HepG2 (cell line): Measurements from ENCODE around the gene YY1AP1. TPM values are rescaled to one million over a fixed set of nuclear protein-coding genes. Genes with fewer than 3 reads are reported as not detected.
"Not testable (repeated sequence)": the region's sequence is repeated elsewhere in the genome, so short reads cannot be mapped to it uniquely, and the experiment has no call there.

Experiments used
- ATAC-seq: fragments of 200-7000 bp; cut with Tn5 transposase; 3 replicates; pipeline ENCODE4 v1.9.1; 2020; ENCODE audit warnings: mild to moderate bottlenecking, moderate library complexity
- BruUV-seq: library from RNA; stranded (reverse); fragments of 400-500 nt; replicated peaks from 2 replicates; lab custom pipeline; 2021; lab: Mats Ljungman, UMichigan
- CTCF ChIA-PET: fragments of 300-600 bp; formaldehyde crosslinking; extraction: SDS; loops from one replicate; lab custom pipeline; 2021; ENCODE audit warnings: low total read pairs, inconsistent platforms, low intra/inter-chr PET ratio; lab: Yijun Ruan, JAX
- POLR2A ChIA-PET: fragments of 350-600 bp; sonication (Branson Sonifier 250); formaldehyde crosslinking; loops from one replicate; lab custom pipeline; 2020; ENCODE audit warnings: antibody characterized with exemption, inconsistent platforms; lab: Yijun Ruan, JAX
- DNase-seq: peaks from one replicate; pipeline ENCODE4 v3.0.0-alpha.2; 2015; ENCODE audit warnings: low spot score
- FAIRE-seq: peaks from 3 replicates; lab custom pipeline; 2011; peaks lifted over from hg19 to GRCh38; lab: Jason Lieb, UNC
- H2AFZ ChIP-seq: one replicate; pipeline ENCODE4 v1.6.1; 2011; ENCODE audit warnings: low read length, inconsistent platforms
- H3K27ac ChIP-seq: fragments of 300-600 bp; 3 replicates; pipeline ENCODE4 v1.8.0; 2011; ENCODE audit warnings: mixed run types, mild to moderate bottlenecking, mixed read lengths, low read length, inconsistent platforms; ENCODE audit not compliant: insufficient read depth; ENCODE audit errors: extremely low read length
- H3K27me3 ChIP-seq, 2 experiments: fragments of 200-600 bp in 1 of 2; 2 replicates in 1 of 2; 3 replicates in 1 of 2; pipeline versions ENCODE4 v1.6.0 to v1.8.0; 2011; ENCODE audit warnings: low read length in 2 of 2, mild to moderate bottlenecking in 2 of 2, moderate library complexity in 2 of 2, inconsistent platforms in 1 of 2; ENCODE audit not compliant: insufficient read depth in 2 of 2, control insufficient read depth in 1 of 2
- H3K36me3 ChIP-seq, 2 experiments: fragments of 200-600 bp in 1 of 2; replicated peaks in 1 of 2; 2 replicates in 1 of 2; 3 replicates in 1 of 2; pipeline versions ENCODE4 v1.5.1 to v1.8.0; 2011; ENCODE audit warnings: low read length in 2 of 2, inconsistent platforms in 1 of 2; ENCODE audit not compliant: insufficient read depth in 2 of 2, control insufficient read depth in 1 of 2
- H3K4me1 ChIP-seq: 2 replicates; pipeline ENCODE4 v1.5.1; 2012; ENCODE audit warnings: low read length, inconsistent platforms; ENCODE audit not compliant: insufficient read depth
- H3K4me2 ChIP-seq: 2 replicates; pipeline ENCODE4 v1.6.0; 2011; ENCODE audit warnings: low read depth, low read length, inconsistent platforms
- H3K4me3 ChIP-seq, 3 experiments: fragments of 200-600 bp in 1 of 3; sonication (generic), shearing (Covaris generic) in 1 of 3; replicated peaks in 1 of 3; 2 replicates each; pipeline ENCODE4 v1.5.1; 2011 to 2016; ENCODE audit warnings: low read length in 3 of 3, inconsistent platforms in 2 of 3, low read depth in 2 of 3, mild to moderate bottlenecking in 2 of 3, control low read depth in 1 of 3, mixed read lengths in 1 of 3; ENCODE audit not compliant: insufficient read depth in 1 of 3
- H3K79me2 ChIP-seq: one replicate; pipeline ENCODE4 v1.6.1; 2011; ENCODE audit warnings: low read length, inconsistent platforms; ENCODE audit not compliant: insufficient read depth
- H3K9ac ChIP-seq: 2 replicates; pipeline ENCODE4 v1.6.0; 2011; ENCODE audit warnings: mild to moderate bottlenecking, low read depth, low read length, inconsistent platforms; ENCODE audit not compliant: insufficient read depth
- H3K9me3 ChIP-seq: 2 replicates; pipeline ENCODE4 v1.5.1; 2012; ENCODE audit warnings: mild to moderate bottlenecking, low read length
- H4K20me1 ChIP-seq: 2 replicates; pipeline ENCODE4 v1.6.0; 2011; ENCODE audit warnings: inconsistent platforms, mild to moderate bottlenecking, low read length, moderate library complexity; ENCODE audit not compliant: insufficient read depth
- AKAP8 ChIP-seq: sonication (generic); formaldehyde crosslinking; IDR thresholded peaks from 2 replicates; pipeline ENCODE4 v1.5.1; 2020; ENCODE audit warnings: mild to moderate bottlenecking, missing genetic modification reagents
- ARID4A ChIP-seq: sonication (generic); formaldehyde crosslinking; IDR thresholded peaks from 2 replicates; pipeline ENCODE4 v1.5.0; 2020; ENCODE audit warnings: mild to moderate bottlenecking, missing genetic modification reagents, borderline replicate concordance
- ARNT2 ChIP-seq: sonication (generic); formaldehyde crosslinking; IDR thresholded peaks from 2 replicates; pipeline ENCODE4 v1.8.0; 2022; ENCODE audit warnings: mild to moderate bottlenecking, low read depth, missing genetic modification reagents, moderate library complexity
- ATF7-NPFF ChIP-seq: sonication (generic); formaldehyde crosslinking; IDR thresholded peaks from 2 replicates; pipeline ENCODE4 v1.8.1; 2023; ENCODE audit warnings: mild to moderate bottlenecking, low read depth, missing genetic modification reagents, moderate library complexity
- FOXA3 ChIP-seq: IDR thresholded peaks from 2 replicates; pipeline ENCODE4 v1.6.1; 2016; ENCODE audit warnings: missing genetic modification reagents, missing compliant biosample characterization
- GZF1 ChIP-seq: sonication (generic); formaldehyde crosslinking; IDR thresholded peaks from 2 replicates; pipeline ENCODE4 v1.5.1; 2020; ENCODE audit warnings: mild to moderate bottlenecking, missing genetic modification reagents
- MXD1 ChIP-seq: sonication (generic); formaldehyde crosslinking; IDR thresholded peaks from 2 replicates; pipeline ENCODE4 v1.4.0; 2020; ENCODE audit warnings: mild to moderate bottlenecking, missing genetic modification reagents
- NPAS2 ChIP-seq: sonication (generic); formaldehyde crosslinking; IDR thresholded peaks from 2 replicates; pipeline ENCODE4 v1.8.0; 2022; ENCODE audit warnings: mild to moderate bottlenecking, missing genetic modification reagents, borderline replicate concordance
- POLR2AphosphoS5 ChIP-seq: IDR thresholded peaks from 2 replicates; pipeline ENCODE4 v1.6.1; 2012; ENCODE audit warnings: low read depth, low read length
- RAD21 ChIP-seq: fragments of 450-650 bp; formaldehyde crosslinking; IDR thresholded peaks from 2 replicates; pipeline ENCODE4 v1.5.0; 2020; ENCODE audit warnings: mild to moderate bottlenecking
- SMYD3 ChIP-seq: sonication (generic); formaldehyde crosslinking; IDR thresholded peaks from 2 replicates; pipeline ENCODE4 v1.8.1; 2023; ENCODE audit warnings: mild to moderate bottlenecking, missing genetic modification reagents
- SP4 ChIP-seq: sonication (generic); formaldehyde crosslinking; IDR thresholded peaks from 2 replicates; pipeline ENCODE4 v1.8.1; 2023; ENCODE audit warnings: mild to moderate bottlenecking, missing genetic modification reagents
- YEATS4 ChIP-seq: sonication (generic); formaldehyde crosslinking; IDR thresholded peaks from 2 replicates; pipeline ENCODE4 v1.4.0; 2020; ENCODE audit warnings: missing genetic modification reagents, borderline replicate concordance
- ZBTB49 ChIP-seq: sonication (generic); formaldehyde crosslinking; IDR thresholded peaks from 2 replicates; pipeline ENCODE4 v1.4.0; 2020; ENCODE audit warnings: missing genetic modification reagents, borderline replicate concordance
- ZNF350 ChIP-seq: sonication (generic); formaldehyde crosslinking; IDR thresholded peaks from 2 replicates; pipeline ENCODE4 v1.4.0; 2020; ENCODE audit warnings: mild to moderate bottlenecking, low read depth, missing genetic modification reagents, borderline replicate concordance
- ZNF83 ChIP-seq: sonication (generic); formaldehyde crosslinking; IDR thresholded peaks from 2 replicates; pipeline ENCODE4 v1.4.0; 2020; ENCODE audit warnings: missing genetic modification reagents, mild to moderate bottlenecking, borderline replicate concordance
- WGBS: methylation state at CpG from one replicate; pipeline ENCODE4 v1.1.6; 2017; ENCODE audit warnings: low lambda C conversion rate; 5-methylcytosine and 5-hydroxymethylcytosine counted together
- in situ Hi-C: cut with HindIII; loops from 2 replicates; pipeline ENCODE4 v1.10.0; 2017; ENCODE audit warnings: low pct_unique_long_range_greater_than_20kb; ENCODE audit not compliant: extremely low pct_ligation_motif_present
- intact Hi-C: fragments of 100-400 bp; cut with micrococcal nuclease; formaldehyde crosslinking; loops from one replicate; pipeline ENCODE4 v1.10.0; 2022; ENCODE audit not compliant: unreplicated experiment
- polyA plus RNA-seq, 8 experiments: library from polyadenylated mRNA; depleted of rRNA in 3 of 8; stranded (reverse) in 7 of 8; unstranded in 1 of 8; fragments of >200 nt; fragmentation: Illumina TruSeq in 4 of 8; extraction: Trizol in 4 of 8; gene quantifications; 2 replicates each; pipeline versions ENCODE4 v1.2.1 to v1.2.3, GENCODE V29; 2011 to 2016; ENCODE audit warnings: low read depth in 4 of 8, missing spikeins in 1 of 8, mixed read lengths in 1 of 8; ENCODE audit not compliant: insufficient read depth in 1 of 8
- total RNA-seq, 5 experiments: library from RNA; depleted of rRNA; stranded (reverse); fragments of >200 nt; fragmentation: Illumina TruSeq; extraction: Trizol; gene quantifications; 2 replicates each; pipeline ENCODE4 v1.2.3, GENCODE V29; 2016; ENCODE audit warnings: low read depth in 1 of 5

Gene YY1AP1
- total and polyA plus RNA-seq, 2 of the 13 experiments (the other 11 are each of a cell fraction or from before 2014, with no cell fraction given), result 28.5 to 69.4 TPM

GRCh38 chr1:155689081-155689607 is 570 bp upstream of the YY1AP1 start, which contains the start of gene DAP3:
Gene DAP3 (plus strand): TSS chr1:155689091. CDS start chr1:155709780, 20,689 bp downstream.
- H3K79me2 ChIP-seq, result peaks cover 83% of the 10 kb centered on the region
- CTCF ChIA-PET, H4K20me1 ChIP-seq, H3K9me3 ChIP-seq, in situ Hi-C loops, FAIRE-seq, DNase-seq, H2AFZ ChIP-seq, ATAC-seq, intact Hi-C loops, H3K27me3 ChIP-seq: not testable (repeated sequence)
- WGBS, result 1% methylated on average over 6 of the region's 28 CpGs
- peak within 1 kb of the TSS; percentile 91 for H3K4me2 ChIP-seq
- H3K27ac ChIP-seq, result peak within 1 kb of the TSS; percentile 96
- peaks cover 65% of the 10 kb centered on the region for H3K4me1 ChIP-seq
- peaks cover 1 to 12% of the 10 kb centered on the region in 2 experiments; a peak in 2 of 5 replicates for H3K36me3 ChIP-seq
- H3K9ac ChIP-seq, result peak within 1 kb of the TSS; percentile 99
- POLR2A ChIA-PET, result interaction anchor here (1.3 to 2.0 kb wide), 2 partner anchors 9 to 10 kb away, joined by 3 to 10 read pairs; no protein-coding TSS in a partner anchor
- H3K4me3 ChIP-seq, result peak within 1 kb of the TSS; percentile 74 to 100 (median 95)
- BruUV-seq, result TSS peak; percentile 65
- TF ChIP-seq SP4 (0 out of 2 replicates have a peak, but pooled peaks have one; percentile 14), SMYD3 (CRISPR knock-in tag) (0 out of 2 replicates have a peak, but pooled peaks have one; percentile 2), GZF1 (CRISPR knock-in tag) (0 out of 2 replicates have a peak, but pooled peaks have one; percentile 43), ARID4A (CRISPR knock-in tag) (peak; percentile 28; the same call in 1 of the 2 replicates), ATF7-NPFF (CRISPR knock-in tag) (peak; percentile 44; the same call in 1 of the 2 replicates), MXD1 (CRISPR knock-in tag) (0 out of 2 replicates have a peak, but pooled peaks have one; percentile 20), ZNF350 (CRISPR knock-in tag) (peak; percentile 53), NPAS2 (CRISPR knock-in tag) (peak; percentile 67; the same call in 1 of the 2 replicates), ZNF83 (peak; percentile 85; the same call in 1 of the 2 replicates), ARNT2 (CRISPR knock-in tag) (peak; percentile 74), AKAP8 (0 out of 2 replicates have a peak, but pooled peaks have one; percentile 32), FOXA3 (CRISPR knock-in tag) (peak; percentile 2; the same call in 1 of the 2 replicates), YEATS4 (CRISPR knock-in tag) (peak; percentile 9; the same call in 1 of the 2 replicates), ZBTB49 (CRISPR knock-in tag) (0 out of 2 replicates have a peak, but pooled peaks have one; percentile 4), POLR2AphosphoS5 (peak; percentile 59), RAD21 (CRISPR knock-in tag) (peak; percentile 7; the same call in 1 of the 2 replicates)
